H9 (cell line): ENCODE measurements around the gene CEP128. TPM values are rescaled to one million over a fixed set of nuclear protein-coding genes. Genes with fewer than 3 reads are reported as not detected.

Source experiments
- DNase-seq: peaks from one replicate; pipeline ENCODE4 v3.0.0-alpha.2; 2017
- H2AFZ ChIP-seq: one replicate; pipeline ENCODE4 v1.6.1; 2013; ENCODE audit warnings: mild to moderate bottlenecking, low read length, control low read depth, moderate library complexity
- H2AK5ac ChIP-seq: 2 replicates; pipeline ENCODE4 v1.6.1; 2013; ENCODE audit warnings: low read length, control low read depth, mixed read lengths; ENCODE audit not compliant: insufficient read length
- H2BK120ac ChIP-seq: one replicate; pipeline ENCODE4 v1.6.1; 2013; ENCODE audit warnings: low read depth, mild to moderate bottlenecking, low read length, control low read depth, inconsistent platforms; ENCODE audit not compliant: poor library complexity, severe bottlenecking
- H2BK12ac ChIP-seq: 2 replicates; pipeline ENCODE4 v1.6.1; 2013; ENCODE audit warnings: low read length, control low read depth, mixed read lengths, low read depth; ENCODE audit not compliant: insufficient read length
- H2BK15ac ChIP-seq: 2 replicates; pipeline ENCODE4 v1.6.1; 2013; ENCODE audit warnings: low read depth, low read length, control low read depth
- H2BK20ac ChIP-seq: one replicate; pipeline ENCODE4 v1.6.1; 2013; ENCODE audit warnings: low read depth, mild to moderate bottlenecking, low read length, control low read depth, inconsistent platforms; ENCODE audit not compliant: poor library complexity, severe bottlenecking
- H2BK5ac ChIP-seq: 2 replicates; pipeline ENCODE4 v1.6.1; 2013; ENCODE audit warnings: low read length, control low read depth, mixed read lengths; ENCODE audit not compliant: insufficient read length
- H3K14ac ChIP-seq: 2 replicates; pipeline ENCODE4 v1.6.1; 2013; ENCODE audit warnings: low read length, control low read depth; ENCODE audit not compliant: insufficient read depth
- H3K18ac ChIP-seq: 2 replicates; pipeline ENCODE4 v1.6.1; 2013; ENCODE audit warnings: low read depth, mild to moderate bottlenecking, mixed read lengths, low read length, control low read depth; ENCODE audit not compliant: insufficient read length
- H3K23ac ChIP-seq: 2 replicates; pipeline ENCODE4 v1.6.1; 2013; ENCODE audit warnings: low read length, control low read depth, mixed read lengths, low read depth; ENCODE audit not compliant: insufficient read length
- H3K23me2 ChIP-seq: 2 replicates; pipeline ENCODE4 v1.6.1; 2013; ENCODE audit warnings: low read depth, mild to moderate bottlenecking, mixed read lengths, low read length, control low read depth; ENCODE audit not compliant: insufficient read length, poor library complexity, severe bottlenecking
- H3K27ac ChIP-seq: 2 replicates; pipeline ENCODE4 v1.5.1; 2013; ENCODE audit warnings: low read length, control low read depth, mixed read lengths, low read depth; ENCODE audit not compliant: insufficient read length
- H3K27me3 ChIP-seq: 2 replicates; pipeline ENCODE4 v1.6.1; 2013; ENCODE audit warnings: low read length, control low read depth, inconsistent platforms; ENCODE audit not compliant: insufficient read depth
- H3K4ac ChIP-seq: 2 replicates; pipeline ENCODE4 v1.6.1; 2013; ENCODE audit warnings: low read depth, mild to moderate bottlenecking, control low read depth, inconsistent platforms, low read length, moderate library complexity
- H3K4me1 ChIP-seq: 2 replicates; pipeline ENCODE4 v1.6.1; 2013; ENCODE audit warnings: low read length, control low read depth, inconsistent platforms; ENCODE audit not compliant: insufficient read depth
- H3K4me2 ChIP-seq: 2 replicates; pipeline ENCODE4 v1.6.1; 2013; ENCODE audit warnings: low read length, control low read depth, mixed read lengths; ENCODE audit not compliant: insufficient read length, insufficient read depth
- H3K56ac ChIP-seq: 2 replicates; pipeline ENCODE4 v1.6.1; 2013; ENCODE audit warnings: low read depth, mild to moderate bottlenecking, mixed read lengths, low read length, control low read depth; ENCODE audit not compliant: insufficient read length
- H3K79me1 ChIP-seq: 2 replicates; pipeline ENCODE4 v1.6.1; 2013; ENCODE audit warnings: low read depth, mild to moderate bottlenecking, moderate library complexity, low read length, control low read depth, inconsistent platforms; ENCODE audit not compliant: insufficient read depth, poor library complexity, severe bottlenecking
- H3K79me2 ChIP-seq: 2 replicates; pipeline ENCODE4 v1.6.1; 2013; ENCODE audit warnings: low read length, control low read depth, inconsistent platforms; ENCODE audit not compliant: insufficient read depth
- H3K9ac ChIP-seq: 2 replicates; pipeline ENCODE4 v1.6.1; 2013; ENCODE audit warnings: low read length, control low read depth, mixed read lengths; ENCODE audit not compliant: insufficient read length; ENCODE audit errors: extremely low read depth
- H3K9me3 ChIP-seq: one replicate; pipeline ENCODE4 v1.6.1; 2013; ENCODE audit warnings: low read depth, low read length, inconsistent platforms; ENCODE audit not compliant: control insufficient read depth
- H3T11ph ChIP-seq: one replicate; pipeline ENCODE4 v1.6.1; 2013; ENCODE audit warnings: mild to moderate bottlenecking, low read length, control low read depth, inconsistent platforms
- H4K20me1 ChIP-seq: one replicate; pipeline ENCODE4 v1.6.1; 2013; ENCODE audit not compliant: control insufficient read depth, insufficient read length, insufficient read depth
- H4K5ac ChIP-seq: 2 replicates; pipeline ENCODE4 v1.6.1; 2013; ENCODE audit warnings: low read depth, mild to moderate bottlenecking, mixed read lengths, low read length, control low read depth; ENCODE audit not compliant: insufficient read length
- H4K8ac ChIP-seq: replicated peaks from 2 replicates; pipeline ENCODE4 v1.6.1; 2013; ENCODE audit warnings: low read length, control low read depth, mixed read lengths, low read depth; ENCODE audit not compliant: insufficient read length
- H4K91ac ChIP-seq: 2 replicates; pipeline ENCODE4 v1.6.1; 2013; ENCODE audit warnings: low read depth, mild to moderate bottlenecking, moderate library complexity, mixed read lengths, low read length, control low read depth; ENCODE audit not compliant: insufficient read length
- H3K27ac Mint-ChIP-seq, 3 experiments: 2 replicates in 2 of 3; 3 replicates in 1 of 3; pipeline ENCODE4 v1.8.0; 2020 to 2021; ENCODE audit warnings: mixed read lengths in 3 of 3, mild to moderate bottlenecking in 1 of 3, moderate library complexity in 1 of 3
- H3K27me3 Mint-ChIP-seq: 2 replicates; pipeline ENCODE4 v1.8.0; 2021; ENCODE audit warnings: low read depth, mild to moderate bottlenecking, moderate library complexity, mixed read lengths
- H3K36me3 Mint-ChIP-seq, 3 experiments: 2 replicates in 2 of 3; 3 replicates in 1 of 3; pipeline ENCODE4 v1.8.0; 2020 to 2021; ENCODE audit warnings: low read depth in 3 of 3, mixed read lengths in 3 of 3; ENCODE audit not compliant: insufficient read depth in 1 of 3
- H3K4me1 Mint-ChIP-seq, 2 experiments: 2 replicates each; pipeline ENCODE4 v1.8.0; 2020; ENCODE audit warnings: mixed read lengths in 2 of 2
- H3K4me3 Mint-ChIP-seq, 2 experiments: 2 replicates in 1 of 2; 3 replicates in 1 of 2; pipeline ENCODE4 v1.8.0; 2020 to 2021; ENCODE audit warnings: mild to moderate bottlenecking in 2 of 2, mixed read lengths in 2 of 2, moderate library complexity in 1 of 2
- H3K9me3 Mint-ChIP-seq, 2 experiments: 2 replicates in 1 of 2; 3 replicates in 1 of 2; pipeline ENCODE4 v1.8.0; 2020; ENCODE audit warnings: mild to moderate bottlenecking in 2 of 2, mixed read lengths in 2 of 2, moderate library complexity in 1 of 2
- CTCF ChIP-seq: fragments of 200-600 bp; sonication (generic); conservative IDR thresholded peaks from 3 replicates; pipeline ENCODE4 v1.8.0; 2021; ENCODE audit warnings: antibody characterized with exemption, mild to moderate bottlenecking
- WGBS: extraction: QIAGEN DNeasy Blood & Tissue Kit; methylation state at CpG from one replicate; pipeline ENCODE4 v1.1.7; 2013; ENCODE audit warnings: missing lambda C conversion rate, low lambda C conversion rate, mixed read lengths; ENCODE audit not compliant: insufficient read length; ENCODE audit errors: extremely low coverage; 5-methylcytosine and 5-hydroxymethylcytosine counted together
- total RNA-seq: library from RNA; stranded (reverse); gene quantifications from 2 replicates; pipeline ENCODE4 v1.2.1, GENCODE V29; 2021

CEP128 gene
- total RNA-seq, 1 experiment from 2014 or later = 16.3 TPM

GRCh38 chr14:80792771-80793170 lies 148.8 kb downstream of the CEP128 start:
- Histone ChIP-seq H4K8ac (no peak overlapping the region), H3K4ac (no peak overlapping the region), H3K23me2 (no peaks in the 10 kb centered on the region), H4K91ac (no peak overlapping the region), H3K18ac (no peak overlapping the region), H3K27ac (no peak overlapping the region), H3K56ac (no peak overlapping the region), H4K5ac (no peak overlapping the region), H3K79me2 (no peaks in the 10 kb centered on the region), H3T11ph (no peak overlapping the region), H2BK20ac (no peak overlapping the region), H4K20me1 (no peaks in the 10 kb centered on the region), H3K4me2 (no peak overlapping the region), H3K4me1 (no peaks in the 10 kb centered on the region), H3K27me3 (no peaks in the 10 kb centered on the region), H3K23ac (no peak overlapping the region), H2AFZ (no peak overlapping the region), H3K79me1 (no peaks in the 10 kb centered on the region), H2AK5ac (no peak overlapping the region), H2BK12ac (no peak overlapping the region), H3K9me3 (no peaks in the 10 kb centered on the region), H2BK5ac (no peak overlapping the region), H2BK120ac (no peak overlapping the region), H3K9ac (no peak overlapping the region), H2BK15ac (no peak overlapping the region), H3K14ac (no peak overlapping the region)
- H3K9me3 Mint-ChIP-seq = no peaks in the 10 kb centered on the region
- no peak for DNase-seq
- no peaks in the 10 kb centered on the region for H3K27me3 Mint-ChIP-seq
- peaks cover 12 to 15% of the 10 kb centered on the region in 2 experiments for H3K4me1 Mint-ChIP-seq
- H3K4me3 Mint-ChIP-seq = no peak overlapping the region
- WGBS = no CpG with 5 or more reads among the region's 11 CpGs
- peaks cover 0 to 3% (median 3%) of the 10 kb centered on the region in 3 experiments; a peak in 1 of 7 replicates for H3K36me3 Mint-ChIP-seq
- TF ChIP-seq CTCF = no peak
- H3K27ac Mint-ChIP-seq = peak overlapping the region in 1 of 3 experiments; percentile 79; a peak in 2 of 7 replicates
